SH-SY5Y (cell line): Measurements from ENCODE around the gene RAD23A.

Experiments used
- GATA2 ChIP-seq: IDR thresholded peaks from 2 replicates; pipeline ENCODE4 v1.6.1; 2011; ENCODE audit warnings: mild to moderate bottlenecking, low read depth, low read length
- GATA3 ChIP-seq: IDR thresholded peaks from 2 replicates; pipeline ENCODE4 v1.6.1; 2011; ENCODE audit warnings: low read depth, mild to moderate bottlenecking, low read length, moderate library complexity

DNA sequence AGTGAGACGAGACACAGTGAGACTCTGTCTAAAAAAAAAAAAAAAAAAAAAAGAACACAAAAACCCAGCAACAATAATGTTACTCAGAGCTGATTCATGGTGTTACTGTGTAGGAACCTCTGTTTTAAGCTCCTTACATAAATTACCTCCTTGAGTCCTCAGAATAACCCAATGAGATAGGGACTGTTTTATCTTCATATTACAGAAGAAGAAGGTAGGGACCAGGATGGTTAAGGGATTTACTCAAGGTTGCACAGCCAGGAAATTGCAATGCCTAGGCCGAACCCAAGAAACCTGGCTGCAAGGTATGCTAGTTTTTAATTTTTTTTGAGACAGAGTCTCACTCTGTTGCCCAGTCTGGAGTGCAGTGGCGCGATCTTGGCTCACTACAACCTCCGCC lies 22.2 kb downstream of the RAD23A start:
- TF ChIP-seq GATA2 (no peak), GATA3 (no peak)
